ENCODE data around the gene UCHL1.

GRCh38 chr4:41303372-41304118, 46.8 kb downstream of the UCHL1 start:
- TF ChIP-seq POLR2AphosphoS5 (IDR thresholded peaks at IDR 0.05; ENCODE audit: low read depth, low read length) (no peak), FOXP2 (optimal IDR thresholded peaks at IDR 0.05; ENCODE audit: borderline replicate concordance, extremely low read depth, extremely low read length, insufficient read depth) (no peak), REST (IDR thresholded peaks at IDR 0.05; ENCODE audit: insufficient read depth in 1 of 2, low read depth in 2 of 2, low read length in 2 of 2) (no peak), SIN3A (IDR thresholded peaks at IDR 0.05; ENCODE audit: borderline replicate concordance, insufficient read depth, low read length) (no peak), TAF1 (IDR thresholded peaks at IDR 0.05; ENCODE audit: borderline replicate concordance, insufficient read depth, low read length) (no peak)

All from PFSK-1 (cell line).